Measurements from ENCODE around the gene CNTNAP2. TPM values are rescaled to one million over a fixed set of nuclear protein-coding genes. Genes with fewer than 3 reads are reported as not detected.

Gene CNTNAP2
- total and polyA plus RNA-seq, 4 donors: 41.3 to 127 (median 67.8) TPM

GRCh38 chr7:146319629-146320028 lies 203.0 kb downstream of the CNTNAP2 start:
- Histone ChIP-seq H3K4me3 (ENCODE audit: low read depth, low read length) (no peak overlapping the region), H3K4me1 (ENCODE audit: control insufficient read depth, insufficient read depth, low read length) (no peaks in the 10 kb centered on the region), H3K27ac (ENCODE audit: low read depth, low read length) (no peak overlapping the region), H3K9me3 (ENCODE audit: control insufficient read depth, insufficient read depth, low read length) (no peaks in the 10 kb centered on the region), H3K36me3 (ENCODE audit: control insufficient read depth, insufficient read depth, low read length) (no peaks in the 10 kb centered on the region), H3K27me3 (ENCODE audit: control insufficient read depth, insufficient read depth, low read length) (no peaks in the 10 kb centered on the region)
- WGBS (ENCODE audit: insufficient coverage): no CpG with 5 or more reads among the region's 5 CpGs
- DNase-seq (ENCODE audit: low read depth in 4 of 6, low spot score in 6 of 6): peak in 1 of 6 donors; percentile 57

- Histone ChIP-seq H3K27me3 (ENCODE audit: control insufficient read depth, insufficient read depth, low read length) (no peaks in the 10 kb centered on the region), H3K9me3 (ENCODE audit: control insufficient read depth, insufficient read depth, low read length) (no peaks in the 10 kb centered on the region), H3K36me3 (ENCODE audit: control insufficient read depth, insufficient read depth, low read length) (no peaks in the 10 kb centered on the region), H3K4me1 (ENCODE audit: control insufficient read depth, insufficient read depth, low read length) (no peaks in the 10 kb centered on the region), H3K27ac (ENCODE audit: low read depth, low read length) (no peak overlapping the region), H3K4me3 (ENCODE audit: low read depth, low read length) (no peak overlapping the region)
- DNase-seq (ENCODE audit: low read depth in 4 of 6, low spot score in 6 of 6): no peak
- 80% methylated on average over 1 of the region's 4 CpGs for WGBS (ENCODE audit: insufficient coverage)
Observed at GRCh38 chr7:146321301-146321700, 204.7 kb downstream of the CNTNAP2 start.

GRCh38 chr7:146331369-146331768 lies 214.8 kb downstream of the CNTNAP2 start:
- DNase-seq (ENCODE audit: low read depth in 4 of 6, low spot score in 6 of 6): no peak
- WGBS (ENCODE audit: insufficient coverage): no CpG with 5 or more reads among the region's 1 CpG
- no peak overlapping the region for H3K4me3 ChIP-seq (ENCODE audit: low read depth, low read length)

GRCh38 chr7:146345251-146345650 lies 228.7 kb downstream of the CNTNAP2 start:
- Histone ChIP-seq H3K9me3 (ENCODE audit: control insufficient read depth, insufficient read depth, low read length) (no peaks in the 10 kb centered on the region), H3K27me3 (ENCODE audit: control insufficient read depth, insufficient read depth, low read length) (no peaks in the 10 kb centered on the region), H3K4me3 (ENCODE audit: low read depth, low read length) (no peak overlapping the region), H3K27ac (ENCODE audit: low read depth, low read length) (no peak overlapping the region), H3K4me1 (ENCODE audit: control insufficient read depth, insufficient read depth, low read length) (no peaks in the 10 kb centered on the region), H3K36me3 (ENCODE audit: control insufficient read depth, insufficient read depth, low read length) (no peaks in the 10 kb centered on the region)
- DNase-seq (ENCODE audit: low read depth in 4 of 6, low spot score in 6 of 6): peak in 1 of 6 donors; percentile 12
- 94% methylated on average over 4 of the region's 6 CpGs for WGBS (ENCODE audit: insufficient coverage)

More at GRCh38 chr7:146331369-146331768, 214.8 kb downstream of the CNTNAP2 start:
- Histone ChIP-seq H3K4me1 (ENCODE audit: control insufficient read depth, insufficient read depth, low read length) (no peaks in the 10 kb centered on the region), H3K27me3 (ENCODE audit: control insufficient read depth, insufficient read depth, low read length) (no peaks in the 10 kb centered on the region), H3K27ac (ENCODE audit: low read depth, low read length) (no peak overlapping the region), H3K9me3 (ENCODE audit: control insufficient read depth, insufficient read depth, low read length) (no peaks in the 10 kb centered on the region), H3K36me3 (ENCODE audit: control insufficient read depth, insufficient read depth, low read length) (no peaks in the 10 kb centered on the region)

- Histone ChIP-seq H3K27me3 (ENCODE audit: control insufficient read depth, insufficient read depth, low read length) (no peaks in the 10 kb centered on the region), H3K27ac (ENCODE audit: low read depth, low read length) (no peak overlapping the region), H3K9me3 (ENCODE audit: control insufficient read depth, insufficient read depth, low read length) (no peaks in the 10 kb centered on the region), H3K4me3 (ENCODE audit: low read depth, low read length) (no peak overlapping the region), H3K36me3 (ENCODE audit: control insufficient read depth, insufficient read depth, low read length) (no peaks in the 10 kb centered on the region), H3K4me1 (ENCODE audit: control insufficient read depth, insufficient read depth, low read length) (no peaks in the 10 kb centered on the region)
- WGBS (ENCODE audit: insufficient coverage): 85% methylated on average over 2 of the region's 5 CpGs
- no peak for DNase-seq (ENCODE audit: low read depth in 4 of 6, low spot score in 6 of 6)
Observed at GRCh38 chr7:146346096-146346495, 229.5 kb downstream of the CNTNAP2 start.

GRCh38 chr7:146355216-146355615 lies 238.6 kb downstream of the CNTNAP2 start:
- no CpG with 5 or more reads among the region's 1 CpG for WGBS (ENCODE audit: insufficient coverage)
- no peaks in the 10 kb centered on the region for H3K9me3 ChIP-seq (ENCODE audit: control insufficient read depth, insufficient read depth, low read length)
- no peaks in the 10 kb centered on the region for H3K4me1 ChIP-seq (ENCODE audit: control insufficient read depth, insufficient read depth, low read length)
- DNase-seq (ENCODE audit: low read depth in 4 of 6, low spot score in 6 of 6): peak in 1 of 6 donors; percentile 54
- H3K36me3 ChIP-seq (ENCODE audit: control insufficient read depth, insufficient read depth, low read length): no peaks in the 10 kb centered on the region
- no peak overlapping the region for H3K4me3 ChIP-seq (ENCODE audit: low read depth, low read length)
- H3K27me3 ChIP-seq (ENCODE audit: control insufficient read depth, insufficient read depth, low read length): no peaks in the 10 kb centered on the region
- H3K27ac ChIP-seq (ENCODE audit: low read depth, low read length): no peak overlapping the region

- no peak for DNase-seq (ENCODE audit: low read depth in 4 of 6, low spot score in 6 of 6)
- WGBS (ENCODE audit: insufficient coverage): 100% methylated on average over 1 of the region's 2 CpGs
- Histone ChIP-seq H3K27ac (ENCODE audit: low read depth, low read length) (no peak overlapping the region), H3K4me3 (ENCODE audit: low read depth, low read length) (no peak overlapping the region), H3K4me1 (ENCODE audit: control insufficient read depth, insufficient read depth, low read length) (no peaks in the 10 kb centered on the region), H3K36me3 (ENCODE audit: control insufficient read depth, insufficient read depth, low read length) (no peaks in the 10 kb centered on the region), H3K9me3 (ENCODE audit: control insufficient read depth, insufficient read depth, low read length) (no peaks in the 10 kb centered on the region), H3K27me3 (ENCODE audit: control insufficient read depth, insufficient read depth, low read length) (no peaks in the 10 kb centered on the region)
Observed at GRCh38 chr7:146359176-146359575, 242.6 kb downstream of the CNTNAP2 start.

GRCh38 chr7:146366938-146367337 lies 250.3 kb downstream of the CNTNAP2 start:
- no peak overlapping the region for H3K4me3 ChIP-seq (ENCODE audit: low read depth, low read length)
- H3K36me3 ChIP-seq (ENCODE audit: control insufficient read depth, insufficient read depth, low read length): no peaks in the 10 kb centered on the region
- WGBS (ENCODE audit: insufficient coverage): no CpG with 5 or more reads among the region's 2 CpGs
- no peaks in the 10 kb centered on the region for H3K27me3 ChIP-seq (ENCODE audit: control insufficient read depth, insufficient read depth, low read length)
- DNase-seq (ENCODE audit: low read depth in 4 of 6, low spot score in 6 of 6): no peak
- H3K9me3 ChIP-seq (ENCODE audit: control insufficient read depth, insufficient read depth, low read length): no peaks in the 10 kb centered on the region
- no peak overlapping the region for H3K27ac ChIP-seq (ENCODE audit: low read depth, low read length)
- no peaks in the 10 kb centered on the region for H3K4me1 ChIP-seq (ENCODE audit: control insufficient read depth, insufficient read depth, low read length)

GRCh38 chr7:146370171-146370570 lies 253.6 kb downstream of the CNTNAP2 start:
- Histone ChIP-seq H3K36me3 (ENCODE audit: control insufficient read depth, insufficient read depth, low read length) (no peaks in the 10 kb centered on the region), H3K27ac (ENCODE audit: low read depth, low read length) (no peak overlapping the region), H3K27me3 (ENCODE audit: control insufficient read depth, insufficient read depth, low read length) (no peaks in the 10 kb centered on the region), H3K4me1 (ENCODE audit: control insufficient read depth, insufficient read depth, low read length) (no peaks in the 10 kb centered on the region), H3K9me3 (ENCODE audit: control insufficient read depth, insufficient read depth, low read length) (no peaks in the 10 kb centered on the region), H3K4me3 (ENCODE audit: low read depth, low read length) (no peak overlapping the region)
- WGBS (ENCODE audit: insufficient coverage): no CpG with 5 or more reads among the region's 9 CpGs
- peak in 1 of 6 donors; percentile 6 for DNase-seq (ENCODE audit: low read depth in 4 of 6, low spot score in 6 of 6)

- H3K4me1 ChIP-seq (ENCODE audit: control insufficient read depth, insufficient read depth, low read length): no peaks in the 10 kb centered on the region
- no peaks in the 10 kb centered on the region for H3K36me3 ChIP-seq (ENCODE audit: control insufficient read depth, insufficient read depth, low read length)
- H3K9me3 ChIP-seq (ENCODE audit: control insufficient read depth, insufficient read depth, low read length): no peaks in the 10 kb centered on the region
- H3K4me3 ChIP-seq (ENCODE audit: low read depth, low read length): no peak overlapping the region
- DNase-seq (ENCODE audit: low read depth in 4 of 6, low spot score in 6 of 6): peak in 2 of 6 donors; percentile 34 to 69
- H3K27ac ChIP-seq (ENCODE audit: low read depth, low read length): no peak overlapping the region
- no peaks in the 10 kb centered on the region for H3K27me3 ChIP-seq (ENCODE audit: control insufficient read depth, insufficient read depth, low read length)
- WGBS (ENCODE audit: insufficient coverage): no CpG with 5 or more reads among the region's 2 CpGs
Observed at GRCh38 chr7:146375170-146375569, 258.6 kb downstream of the CNTNAP2 start.
